H1 (cell line): ENCODE measurements around the gene MAPK14. TPM values are rescaled to one million over a fixed set of nuclear protein-coding genes. Genes with fewer than 3 reads are reported as not detected.

Experiments used
- CTCF ChIA-PET: fragments of 300-600 bp; sonication (Branson Sonifier 250); formaldehyde crosslinking; loops from one replicate; lab custom pipeline; 2021; ENCODE audit not compliant: partially characterized antibody; lab: Charles Lee
- POLR2A ChIA-PET: fragments of 300-600 bp; sonication (Branson Sonifier 250); formaldehyde crosslinking; loops from one replicate; lab custom pipeline; 2021; ENCODE audit warnings: inconsistent platforms; ENCODE audit not compliant: partially characterized antibody; lab: Charles Lee
- DNase-seq, 2 experiments: peaks; one replicate each; pipeline versions ENCODE4 v3.0.0 to v3.0.0-alpha.2; 2010 to 2022; ENCODE audit warnings: low spot score in 2 of 2, low read depth in 1 of 2, mixed read lengths in 1 of 2
- FAIRE-seq: peaks from 2 replicates; lab custom pipeline; 2011; peaks lifted over from hg19 to GRCh38; lab: Jason Lieb, UNC
- H2AFZ ChIP-seq: 2 replicates; pipeline ENCODE4 v1.8.1; 2012; ENCODE audit warnings: low read length, inconsistent platforms
- H2AK5ac ChIP-seq: 2 replicates; pipeline ENCODE4 v1.6.1; 2013; ENCODE audit warnings: low read depth, low read length
- H2BK120ac ChIP-seq: replicated peaks from 2 replicates; pipeline ENCODE3; 2013; ENCODE audit warnings: low read depth, low read length, inconsistent platforms
- H2BK12ac ChIP-seq: 2 replicates; pipeline ENCODE4 v1.6.1; 2013; ENCODE audit warnings: low read depth, low read length
- H2BK15ac ChIP-seq: 2 replicates; pipeline ENCODE4 v1.6.1; 2013; ENCODE audit warnings: low read length
- H2BK20ac ChIP-seq: 2 replicates; pipeline ENCODE4 v1.6.1; 2013; ENCODE audit warnings: low read length
- H2BK5ac ChIP-seq: 2 replicates; pipeline ENCODE4 v1.6.1; 2013; ENCODE audit warnings: low read depth, low read length
- H3K14ac ChIP-seq: 2 replicates; pipeline ENCODE4 v1.6.1; 2013; ENCODE audit warnings: inconsistent platforms; ENCODE audit not compliant: insufficient read length
- H3K18ac ChIP-seq: 2 replicates; pipeline ENCODE4 v1.6.1; 2013; ENCODE audit warnings: low read length; ENCODE audit errors: extremely low read depth
- H3K23ac ChIP-seq: 2 replicates; pipeline ENCODE4 v1.6.1; 2013; ENCODE audit warnings: inconsistent platforms; ENCODE audit not compliant: insufficient read length
- H3K23me2 ChIP-seq: 2 replicates; pipeline ENCODE4 v1.6.1; 2013; ENCODE audit warnings: low read depth, low read length
- H3K27ac ChIP-seq: 2 replicates; pipeline ENCODE4 v1.6.1; 2011; ENCODE audit warnings: low read depth, low read length, inconsistent platforms
- H3K27me3 ChIP-seq, 4 experiments: replicated peaks in 1 of 4; 1 replicate in 1 of 4; 2 replicates in 3 of 4; pipeline versions ENCODE4 v1.6.1 to v1.8.1; 2011 to 2013; ENCODE audit warnings: low read length in 3 of 4, mild to moderate bottlenecking in 3 of 4, inconsistent platforms in 2 of 4, mixed read lengths in 2 of 4, moderate library complexity in 1 of 4; ENCODE audit not compliant: control insufficient read depth in 3 of 4, insufficient read depth in 3 of 4; ENCODE audit errors: extremely low read depth in 1 of 4
- H3K36me3 ChIP-seq, 4 experiments: 2 replicates each; pipeline versions ENCODE4 v1.6.1 to v1.8.1; 2011 to 2013; ENCODE audit warnings: mild to moderate bottlenecking in 4 of 4, low read length in 3 of 4, moderate library complexity in 2 of 4, control low read depth in 1 of 4, inconsistent platforms in 1 of 4; ENCODE audit not compliant: insufficient read depth in 4 of 4, control insufficient read depth in 2 of 4
- H3K4ac ChIP-seq: replicated peaks from 2 replicates; pipeline ENCODE3; 2013; ENCODE audit warnings: low read length, low read depth, mixed read lengths, inconsistent platforms; ENCODE audit not compliant: insufficient read length
- H3K4me1 ChIP-seq, 4 experiments: replicated peaks in 1 of 4; 1 replicate in 1 of 4; 2 replicates in 3 of 4; pipeline versions ENCODE4 v1.6.1 to v1.8.1; 2011 to 2013; ENCODE audit warnings: low read length in 3 of 4, inconsistent platforms in 2 of 4, mixed read lengths in 1 of 4; ENCODE audit not compliant: insufficient read depth in 4 of 4, control insufficient read depth in 3 of 4
- H3K4me2 ChIP-seq, 2 experiments: 2 replicates each; pipeline versions ENCODE4 v1.6.1 to v1.8.1; 2011 to 2013; ENCODE audit warnings: low read depth in 2 of 2, low read length in 2 of 2, control low read depth in 1 of 2, inconsistent platforms in 1 of 2, mild to moderate bottlenecking in 1 of 2; ENCODE audit not compliant: insufficient read depth in 1 of 2
- H3K4me3 ChIP-seq, 4 experiments: fragments of 200-600, 300-600 bp in 1 of 4; sonication (generic), shearing (Covaris generic), sonication (Bioruptor Twin) in 1 of 4; 2 replicates each; pipeline versions ENCODE4 v1.5.1 to v1.8.1; 2011 to 2016; ENCODE audit warnings: low read length in 4 of 4, low read depth in 3 of 4, control low read depth in 2 of 4, inconsistent platforms in 2 of 4, mild to moderate bottlenecking in 2 of 4, mixed read lengths in 1 of 4, moderate library complexity in 1 of 4; ENCODE audit not compliant: insufficient read depth in 2 of 4; ENCODE audit errors: extremely low read depth in 1 of 4
- H3K56ac ChIP-seq: replicated peaks from 2 replicates; pipeline ENCODE3; 2013; ENCODE audit warnings: low read depth, mild to moderate bottlenecking, mixed read lengths, low read length, inconsistent platforms; ENCODE audit not compliant: insufficient read length
- H3K79me1 ChIP-seq: 2 replicates; pipeline ENCODE4 v1.6.1; 2013; ENCODE audit warnings: low read depth, low read length, control low read depth
- H3K79me2 ChIP-seq, 2 experiments: 2 replicates each; pipeline versions ENCODE4 v1.6.1 to v1.8.1; 2012 to 2013; ENCODE audit warnings: low read length in 2 of 2, mild to moderate bottlenecking in 2 of 2, inconsistent platforms in 1 of 2; ENCODE audit not compliant: insufficient read depth in 2 of 2, control insufficient read depth in 1 of 2
- H3K9ac ChIP-seq, 4 experiments: replicated peaks in 1 of 4; 1 replicate in 1 of 4; 2 replicates in 3 of 4; pipeline versions ENCODE4 v1.6.1 to v1.8.1; 2011 to 2013; ENCODE audit warnings: low read depth in 3 of 4, low read length in 3 of 4, control low read depth in 2 of 4, mild to moderate bottlenecking in 2 of 4, moderate library complexity in 2 of 4, inconsistent platforms in 1 of 4; ENCODE audit errors: extremely low read depth in 1 of 4
- H3K9me3 ChIP-seq, 2 experiments: 2 replicates each; pipeline versions ENCODE4 v1.6.1 to v1.8.1; 2012 to 2013; ENCODE audit warnings: mild to moderate bottlenecking in 2 of 2, moderate library complexity in 2 of 2, control low read depth in 1 of 2, inconsistent platforms in 1 of 2, low read depth in 1 of 2, low read length in 1 of 2, mixed read lengths in 1 of 2; ENCODE audit not compliant: insufficient read depth in 2 of 2
- H4K20me1 ChIP-seq, 2 experiments: replicated peaks in 1 of 2; 2 replicates each; pipeline versions ENCODE3 to v1.8.1; 2011 to 2013; ENCODE audit warnings: inconsistent platforms in 2 of 2, low read length in 2 of 2, mild to moderate bottlenecking in 1 of 2; ENCODE audit not compliant: insufficient read depth in 2 of 2, control insufficient read depth in 1 of 2
- H4K5ac ChIP-seq: 2 replicates; pipeline ENCODE4 v1.6.1; 2013; ENCODE audit warnings: low read length, low read depth, mixed read lengths, inconsistent platforms; ENCODE audit not compliant: insufficient read length
- H4K8ac ChIP-seq: 2 replicates; pipeline ENCODE4 v1.8.0; 2013; ENCODE audit warnings: mild to moderate bottlenecking, moderate library complexity, low read length, inconsistent platforms; ENCODE audit not compliant: insufficient read depth; ENCODE audit errors: extremely low read depth
- H4K91ac ChIP-seq: replicated peaks from 2 replicates; pipeline ENCODE3; 2013; ENCODE audit warnings: low read length, mixed read lengths, inconsistent platforms; ENCODE audit not compliant: insufficient read length
- SP1 ChIP-seq: IDR thresholded peaks from 2 replicates; pipeline ENCODE4 v1.6.1; 2011; ENCODE audit warnings: low read depth, low read length
- WGBS, 2 experiments: shearing (Covaris generic) in 1 of 2; methylation state at CpG; one replicate each; pipeline versions ENCODE4 v1.1.6 to v1.1.7; 2013 to 2015; ENCODE audit warnings: low lambda C conversion rate in 2 of 2, mixed read lengths in 2 of 2, inconsistent platforms in 1 of 2, low coverage in 1 of 2, missing lambda C conversion rate in 1 of 2; ENCODE audit not compliant: insufficient replicate concordance in 2 of 2, insufficient coverage in 1 of 2, insufficient read length in 1 of 2; ENCODE audit errors: extremely low coverage in 1 of 2, missing lambda C conversion rate in 1 of 2; 5-methylcytosine and 5-hydroxymethylcytosine counted together
- polyA plus RNA-seq, 7 experiments: library from polyadenylated mRNA; depleted of rRNA in 3 of 7; stranded (reverse) in 5 of 7; unstranded in 2 of 7; fragments of >200 nt in 5 of 7; fragments of 200-250 nt in 2 of 7; gene quantifications; 1 replicate in 5 of 7; 2 replicates in 1 of 7; 4 replicates in 1 of 7; pipeline versions ENCODE4 v1.2.1 to v1.2.3, GENCODE V29; 2011 to 2013; ENCODE audit warnings: missing spikeins in 2 of 7, mixed read lengths in 2 of 7
- total RNA-seq: library from RNA; stranded (reverse); fragmentation: NEBNext Ultra II Directional; extraction: Animal tissue kit (Norgen Biotek cat#: 25700); gene quantifications from 2 replicates; pipeline ENCODE4 v1.2.1, GENCODE V29; 2021

The MAPK14 gene
- total and polyA plus RNA-seq, 2 of the 8 experiments (the other 6 are each of a cell fraction or from before 2014, with no cell fraction given) = 18.1 to 39.3 TPM

DNA sequence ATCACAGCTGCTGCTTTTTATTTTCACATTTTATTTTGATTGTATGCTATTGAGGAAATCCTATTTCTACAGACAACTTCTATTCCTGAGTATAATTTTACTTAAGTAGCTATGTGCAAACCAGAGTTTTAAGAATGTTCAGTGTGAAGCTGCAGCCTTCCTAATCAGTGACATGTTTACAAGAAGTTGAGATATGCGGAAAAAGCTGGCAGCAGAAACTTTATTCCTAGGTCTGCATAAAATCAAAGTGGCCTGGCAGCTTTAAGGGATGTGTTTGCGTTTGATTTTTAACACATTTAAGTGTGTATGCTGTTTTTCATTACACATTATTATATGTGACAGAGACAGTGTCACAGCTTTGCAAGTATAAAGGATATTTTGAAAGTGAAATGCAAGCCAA is 26.3 kb downstream of the MAPK14 start:
- Histone ChIP-seq H3K36me3 (peaks cover 0 to 10% (median 0%) of the 10 kb centered on the region in 4 experiments; a peak in 1 of 8 replicates), H3K18ac (no peak overlapping the region), H3K79me1 (peaks cover 4% of the 10 kb centered on the region), H4K91ac (no peak overlapping the region), H2AFZ (no peak overlapping the region), H2BK15ac (no peak overlapping the region), H3K4me3 (no peak overlapping the region), H3K23me2 (no peaks in the 10 kb centered on the region), H2BK12ac (no peak overlapping the region), H3K27ac (no peak overlapping the region), H3K23ac (no peak overlapping the region), H3K56ac (no peak overlapping the region), H4K8ac (no peak overlapping the region), H3K9ac (no peak overlapping the region), H2BK20ac (no peak overlapping the region), H3K27me3 (no peaks in the 10 kb centered on the region), H2BK120ac (no peak overlapping the region), H3K9me3 (no peaks in the 10 kb centered on the region), H3K79me2 (peaks cover 4 to 23% of the 10 kb centered on the region in 2 experiments; a peak in 3 of 4 replicates), H2AK5ac (no peak overlapping the region), H3K4ac (no peak overlapping the region), H3K4me1 (no peaks in the 10 kb centered on the region), H3K14ac (no peak overlapping the region), H2BK5ac (no peak overlapping the region), H4K20me1 (peaks cover 3 to 6% of the 10 kb centered on the region in 2 experiments), H3K4me2 (no peak overlapping the region), H4K5ac (no peak overlapping the region)
- FAIRE-seq (no peak), DNase-seq (no peak)
- no peak for TF ChIP-seq SP1
- ChIA-PET CTCF (interaction anchor here (0.7 to 1.9 kb wide), 2 partner anchors 11 to 20 kb away, joined by 3 to 4 read pairs; no protein-coding TSS in a partner anchor), POLR2A (no interaction called here)
- WGBS, 2 experiments = 91% methylated on average over 2 of the region's 2 CpGs; no CpG with 5 or more reads in 1 of the 2 experiments
